B cell (primary cell): Measurements from ENCODE around the gene ZDHHC14.

Experiments used
- CTCF ChIP-seq: fragments of 200-600 bp; IDR thresholded peaks from one replicate; pipeline ENCODE4 v1.8.0; 2022; ENCODE audit warnings: antibody characterized with exemption, mild to moderate bottlenecking
- EZH2 ChIP-seq: IDR thresholded peaks from 2 replicates; pipeline ENCODE4 v1.6.1; 2012; ENCODE audit warnings: borderline replicate concordance, low read depth, mild to moderate bottlenecking, moderate library complexity, low read length; ENCODE audit not compliant: insufficient read depth, poor library complexity, severe bottlenecking

GRCh38 chr6:157539421-157539822, 158.4 kb downstream of the ZDHHC14 start:
- TF ChIP-seq EZH2 (no peak), CTCF (no peak)
